Mesenchymal stem cell (in vitro differentiated cells and primary cell): ENCODE measurements around the gene ERCC1.
A peak's percentile ranks its signal among the peaks of the same experiment; 100 is the strongest.
"Not testable (repeated sequence)": the region's sequence is repeated elsewhere in the genome, so short reads cannot be mapped to it uniquely, and the experiment has no call there.

ENCODE experiments used
- DNase-seq: peaks from one replicate; pipeline ENCODE4 v3.0.0-alpha.2; 2013
- H2AFZ ChIP-seq: one replicate; pipeline ENCODE4 v1.6.1; 2013; ENCODE audit warnings: low read depth, mild to moderate bottlenecking, control low read depth, inconsistent platforms, low read length, moderate library complexity
- H2AK5ac ChIP-seq: 2 replicates; pipeline ENCODE4 v1.6.1; 2013; ENCODE audit warnings: low read length, moderate library complexity, mild to moderate bottlenecking, inconsistent platforms; ENCODE audit not compliant: severe bottlenecking
- H2BK120ac ChIP-seq: one replicate; pipeline ENCODE4 v1.6.1; 2013; ENCODE audit warnings: low read depth, mild to moderate bottlenecking, inconsistent platforms, low read length, moderate library complexity
- H2BK12ac ChIP-seq, 2 experiments: one replicate each; pipeline ENCODE4 v1.6.1; 2013; ENCODE audit warnings: inconsistent platforms in 2 of 2, low read length in 2 of 2, mild to moderate bottlenecking in 2 of 2, moderate library complexity in 2 of 2, control low read depth in 1 of 2
- H2BK15ac ChIP-seq: one replicate; pipeline ENCODE4 v1.6.1; 2013; ENCODE audit warnings: mild to moderate bottlenecking, low read depth, inconsistent platforms; ENCODE audit not compliant: poor library complexity, severe bottlenecking
- H2BK5ac ChIP-seq: 2 replicates; pipeline ENCODE4 v1.6.1; 2013; ENCODE audit warnings: low read depth, mild to moderate bottlenecking, low read length, control low read depth, inconsistent platforms; ENCODE audit not compliant: poor library complexity, severe bottlenecking
- H3K14ac ChIP-seq, 2 experiments: one replicate each; pipeline ENCODE4 v1.6.1; 2013; ENCODE audit warnings: inconsistent platforms in 2 of 2, low read length in 2 of 2, control low read depth in 1 of 2, mild to moderate bottlenecking in 1 of 2, moderate library complexity in 1 of 2
- H3K18ac ChIP-seq, 2 experiments: one replicate each; pipeline ENCODE4 v1.6.1; 2013; ENCODE audit warnings: inconsistent platforms in 2 of 2, low read length in 2 of 2, control low read depth in 1 of 2, low read depth in 1 of 2, mild to moderate bottlenecking in 1 of 2
- H3K23ac ChIP-seq, 2 experiments: one replicate each; pipeline ENCODE4 v1.6.1; 2013; ENCODE audit warnings: inconsistent platforms in 2 of 2, low read length in 2 of 2, mild to moderate bottlenecking in 2 of 2, moderate library complexity in 2 of 2, control low read depth in 1 of 2
- H3K27ac ChIP-seq: 2 replicates; pipeline ENCODE4 v1.5.1; 2013; ENCODE audit warnings: mild to moderate bottlenecking, moderate library complexity, low read length, control low read depth, inconsistent platforms; ENCODE audit not compliant: poor library complexity, severe bottlenecking
- H3K27me3 ChIP-seq, 2 experiments: 2 replicates each; pipeline versions ENCODE4 v1.6.1 to v1.7.0; 2013; ENCODE audit warnings: low read length in 2 of 2, mild to moderate bottlenecking in 2 of 2, moderate library complexity in 2 of 2, control low read depth in 1 of 2, inconsistent platforms in 1 of 2; ENCODE audit not compliant: control insufficient read depth in 1 of 2, insufficient read depth in 1 of 2
- H3K36me3 ChIP-seq, 2 experiments: 2 replicates each; pipeline versions ENCODE4 v1.6.1 to v1.7.0; 2013; ENCODE audit warnings: low read length in 2 of 2, control low read depth in 1 of 2, inconsistent platforms in 1 of 2, low read depth in 1 of 2, mild to moderate bottlenecking in 1 of 2; ENCODE audit not compliant: insufficient read depth in 2 of 2, control insufficient read depth in 1 of 2
- H3K4ac ChIP-seq, 2 experiments: one replicate each; pipeline ENCODE4 v1.6.1; 2013; ENCODE audit warnings: inconsistent platforms in 2 of 2, low read length in 2 of 2, mild to moderate bottlenecking in 2 of 2, moderate library complexity in 2 of 2, control low read depth in 1 of 2, low read depth in 1 of 2
- H3K4me1 ChIP-seq: 2 replicates; pipeline ENCODE4 v1.6.1; 2013; ENCODE audit warnings: low read depth, low read length, control low read depth; ENCODE audit not compliant: control insufficient read depth, insufficient read depth
- H3K4me2 ChIP-seq: 2 replicates; pipeline ENCODE4 v1.6.1; 2013; ENCODE audit warnings: low read length, mild to moderate bottlenecking, inconsistent platforms; ENCODE audit not compliant: poor library complexity, severe bottlenecking
- H3K4me3 ChIP-seq, 2 experiments: 2 replicates each; pipeline versions ENCODE4 v1.5.1 to v1.7.0; 2013; ENCODE audit warnings: low read length in 2 of 2, mild to moderate bottlenecking in 2 of 2, control low read depth in 1 of 2, low read depth in 1 of 2; ENCODE audit not compliant: insufficient read depth in 1 of 2
- H3K79me1 ChIP-seq: replicated peaks from 2 replicates; pipeline ENCODE4 v1.6.1; 2013; ENCODE audit warnings: mild to moderate bottlenecking, control low read depth, low read length, inconsistent platforms; ENCODE audit not compliant: poor library complexity, severe bottlenecking
- H3K9ac ChIP-seq: 2 replicates; pipeline ENCODE4 v1.7.0; 2013; ENCODE audit warnings: mild to moderate bottlenecking, low read length, moderate library complexity
- H3K9me3 ChIP-seq: 2 replicates; pipeline ENCODE4 v1.7.0; 2013; ENCODE audit warnings: mild to moderate bottlenecking, low read length; ENCODE audit not compliant: control insufficient read depth
- H4K8ac ChIP-seq: one replicate; pipeline ENCODE4 v1.6.1; 2013; ENCODE audit warnings: inconsistent platforms, mild to moderate bottlenecking, low read length, moderate library complexity
- H4K91ac ChIP-seq: one replicate; pipeline ENCODE4 v1.6.1; 2013; ENCODE audit warnings: mild to moderate bottlenecking, low read length, inconsistent platforms
- WGBS: methylation state at CpG from one replicate; pipeline ENCODE4 v1.1.7; 2013; ENCODE audit warnings: mixed read lengths; 5-methylcytosine and 5-hydroxymethylcytosine counted together

ERCC1 gene

DNA sequence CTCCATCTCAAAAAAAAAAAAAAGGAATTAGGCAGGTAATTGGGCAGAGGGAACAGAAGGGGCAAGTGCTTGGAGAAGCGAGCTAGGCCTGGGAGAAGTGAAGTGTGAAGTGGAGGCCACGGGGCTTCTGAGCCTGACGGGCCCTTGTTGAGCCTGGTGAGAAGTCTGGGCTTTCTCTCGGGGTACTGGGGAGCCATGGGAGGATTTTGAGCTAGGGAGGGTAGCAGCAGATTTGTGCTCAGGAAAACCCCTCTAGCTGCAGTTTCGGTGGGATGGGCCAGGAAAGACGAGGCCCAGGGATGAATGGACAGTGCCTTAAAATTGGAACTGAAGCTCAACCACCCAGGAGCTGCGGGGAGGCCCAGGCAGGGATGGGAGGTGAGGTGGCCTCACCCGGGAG, 9.2 kb downstream of the ERCC1 start:
- Histone ChIP-seq H3K14ac (no peak overlapping the region), H2BK15ac (peak overlapping the region; percentile 36), H3K18ac (no peak overlapping the region), H4K91ac (no peak overlapping the region), H3K36me3 (peaks cover 64 to 69% of the 10 kb centered on the region in 2 experiments), H3K27me3 (no peaks in the 10 kb centered on the region), H2BK5ac (no peak overlapping the region), H2AK5ac (no peak overlapping the region), H3K9me3 (no peaks in the 10 kb centered on the region), H3K79me1 (peaks cover 17% of the 10 kb centered on the region), H2BK12ac (no peak overlapping the region), H3K4me2 (no peak overlapping the region), H3K4me1 (peaks cover 2% of the 10 kb centered on the region), H3K27ac (no peak overlapping the region), H3K4me3 (no peak overlapping the region), H3K9ac (no peak overlapping the region), H2BK120ac (no peak overlapping the region), H3K23ac (no peak overlapping the region), H2AFZ (no peak overlapping the region), H3K4ac (no peak overlapping the region), H4K8ac (no peak overlapping the region)
- DNase-seq, result no peak
- 98% methylated on average over 8 of the region's 8 CpGs for WGBS

DNA sequence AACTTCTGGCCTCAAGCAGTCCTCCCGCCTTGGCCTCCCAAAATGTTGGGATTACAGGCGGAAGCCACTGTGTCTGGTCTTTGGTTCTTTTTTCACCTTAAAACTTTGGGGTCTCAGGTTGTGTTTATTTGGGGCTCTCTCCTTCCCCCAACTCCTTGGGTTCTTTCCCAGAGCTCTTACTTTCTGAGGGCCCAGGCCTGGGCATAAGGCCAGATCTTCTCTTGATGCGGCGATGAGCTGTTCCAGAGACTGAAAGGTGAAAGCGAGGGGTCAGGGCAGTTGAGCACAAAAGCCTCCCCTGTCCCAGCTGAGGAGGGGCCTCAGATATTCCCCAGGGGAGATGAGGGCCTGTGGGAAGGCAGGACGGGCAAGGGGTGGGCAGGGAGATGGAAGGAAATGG, 10.2 kb downstream of the ERCC1 start:
- Histone ChIP-seq H3K23ac (no peak overlapping the region), H3K9ac (no peak overlapping the region), H2AFZ (no peak overlapping the region), H3K27ac (no peak overlapping the region), H3K4me3 (no peak overlapping the region), H2BK15ac (no peak overlapping the region), H2BK120ac (no peak overlapping the region), H2BK5ac (no peak overlapping the region), H2BK12ac (no peak overlapping the region), H4K91ac (no peak overlapping the region), H3K9me3 (no peaks in the 10 kb centered on the region), H3K4ac (no peak overlapping the region), H3K27me3 (no peaks in the 10 kb centered on the region), H3K36me3 (peaks cover 65% of the 10 kb centered on the region in 2 experiments), H3K79me1 (peaks cover 14% of the 10 kb centered on the region), H2AK5ac (no peak overlapping the region), H3K14ac (no peak overlapping the region), H3K4me1 (no peaks in the 10 kb centered on the region), H4K8ac (no peak overlapping the region), H3K4me2 (no peak overlapping the region), H3K18ac (no peak overlapping the region)
- DNase-seq, result no peak
- 88% methylated on average over 6 of the region's 6 CpGs for WGBS

DNA sequence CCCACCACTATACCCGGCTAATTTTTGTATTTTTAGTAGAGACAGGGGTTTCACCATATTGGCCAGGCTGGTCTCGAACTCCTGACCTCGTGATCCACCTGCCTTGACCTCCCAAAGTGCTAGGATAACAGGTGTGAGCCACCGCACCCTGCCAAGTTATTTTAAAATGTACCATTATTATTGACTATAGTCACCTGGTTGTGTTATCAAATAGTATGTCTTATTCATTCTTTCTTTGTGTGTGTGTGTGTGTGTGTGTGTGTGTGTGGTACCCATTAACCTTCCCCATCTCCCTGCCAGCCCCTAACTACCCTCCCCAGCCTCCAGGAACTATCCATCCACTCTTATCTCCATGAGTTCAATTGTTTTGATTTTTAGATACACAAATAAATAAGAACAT, 13.4 kb downstream of the ERCC1 start:
- WGBS, result 96% methylated on average over 3 of the region's 4 CpGs

DNA sequence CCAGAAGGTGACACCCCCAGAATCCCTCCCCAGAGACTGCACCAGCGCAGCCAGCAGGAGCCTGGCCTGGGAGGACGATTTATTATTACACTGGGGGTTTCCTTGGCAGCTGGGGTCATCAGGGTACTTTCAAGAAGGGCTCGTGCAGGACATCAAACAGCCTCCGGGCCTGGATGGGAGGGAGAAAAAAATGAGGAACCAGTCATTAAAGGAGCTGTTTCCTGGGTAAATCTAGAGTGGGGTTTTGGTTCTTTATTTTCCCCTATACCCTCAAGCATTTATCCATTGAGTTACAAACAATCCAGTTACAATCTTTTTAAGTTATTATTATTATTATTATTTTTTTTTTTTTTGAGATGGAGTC, 14.2 kb downstream of the ERCC1 start:
- H3K23ac ChIP-seq, result no peak overlapping the region
- peaks cover 15% of the 10 kb centered on the region for H3K4me1 ChIP-seq
- H3K4me3 ChIP-seq, result no peak overlapping the region
- no peak overlapping the region for H4K91ac ChIP-seq
- no peak overlapping the region for H2AK5ac ChIP-seq
- no peak overlapping the region for H3K27ac ChIP-seq
- H3K18ac ChIP-seq, result no peak overlapping the region
- no peak overlapping the region for H2BK15ac ChIP-seq
- no peak for DNase-seq
- no peaks in the 10 kb centered on the region for H3K9me3 ChIP-seq
- no peak overlapping the region for H2AFZ ChIP-seq
- 83% methylated on average over 2 of the region's 4 CpGs for WGBS
- no peaks in the 10 kb centered on the region for H3K27me3 ChIP-seq
- no peak overlapping the region for H2BK5ac ChIP-seq
- H3K36me3 ChIP-seq, result peaks cover 35 to 40% of the 10 kb centered on the region in 2 experiments
- no peak overlapping the region for H3K14ac ChIP-seq
- peaks cover 23% of the 10 kb centered on the region for H3K79me1 ChIP-seq
- H3K4me2 ChIP-seq, result no peak overlapping the region
- no peak overlapping the region for H2BK12ac ChIP-seq
- H3K4ac ChIP-seq, result no peak overlapping the region
- H4K8ac ChIP-seq, result no peak overlapping the region
- H3K9ac ChIP-seq, result no peak overlapping the region
- no peak overlapping the region for H2BK120ac ChIP-seq

More for the DNA sequence above, 13.4 kb downstream of the ERCC1 start:
- not testable (repeated sequence) for H3K4ac ChIP-seq, H2BK15ac ChIP-seq, H3K27me3 ChIP-seq, H3K27ac ChIP-seq, H3K9ac ChIP-seq, H2BK5ac ChIP-seq, H4K91ac ChIP-seq, H3K18ac ChIP-seq, H4K8ac ChIP-seq, H2BK12ac ChIP-seq, H3K23ac ChIP-seq, H3K14ac ChIP-seq, H2BK120ac ChIP-seq, H2AFZ ChIP-seq, H3K4me2 ChIP-seq, H3K9me3 ChIP-seq, H3K4me3 ChIP-seq, DNase-seq, H2AK5ac ChIP-seq
- Histone ChIP-seq H3K36me3 (peaks cover 38 to 46% of the 10 kb centered on the region in 2 experiments), H3K4me1 (peaks cover 11% of the 10 kb centered on the region), H3K79me1 (peaks cover 23% of the 10 kb centered on the region)
